HG03039 (cell line): ENCODE measurements around the gene ABCC1.
"Not testable (repeated sequence)": the region's sequence is repeated elsewhere in the genome, so short reads cannot be mapped to it uniquely, and the experiment has no call there.

Experiments
- ATAC-seq: cut with Tn5 transposase; IDR thresholded peaks from one replicate; pipeline ENCODE4 v1.9.1; 2021; ENCODE audit warnings: mild to moderate bottlenecking, moderate library complexity; ENCODE audit not compliant: unreplicated experiment

Gene ABCC1

GRCh38 chr16:15946257-15947044 is 3.0 kb upstream of the ABCC1 start:
- no peak for ATAC-seq

GRCh38 chr16:15947983-15948509 is 1.4 kb upstream of the ABCC1 start:
- ATAC-seq, result no peak

GRCh38 chr16:15948532-15949209 is 745 bp upstream of the ABCC1 start:
- ATAC-seq, result no peak

GRCh38 chr16:15950161-15950854 is 892 bp downstream of the ABCC1 start:
- no peak for ATAC-seq

- ATAC-seq, result no peak
Observed at GRCh38 chr16:15950869-15951268, 1.5 kb downstream of the ABCC1 start.

- ATAC-seq, result no peak
Observed at GRCh38 chr16:15951852-15952251, 2.4 kb downstream of the ABCC1 start.

GRCh38 chr16:15952265-15952711 is 2.9 kb downstream of the ABCC1 start:
- ATAC-seq, result no peak

- no peak for ATAC-seq
Observed at GRCh38 chr16:15953477-15953876, 4.1 kb downstream of the ABCC1 start.

GRCh38 chr16:15953929-15954813 is 4.8 kb downstream of the ABCC1 start:
- no peak for ATAC-seq

GRCh38 chr16:15954814-15955151 is 5.4 kb downstream of the ABCC1 start:
- ATAC-seq, result no peak

GRCh38 chr16:15955425-15955824 is 6.0 kb downstream of the ABCC1 start:
- no peak for ATAC-seq

GRCh38 chr16:15956106-15956505 is 6.7 kb downstream of the ABCC1 start:
- ATAC-seq, result not testable (repeated sequence)

- ATAC-seq, result no peak
Observed at GRCh38 chr16:15958703-15959348, 9.4 kb downstream of the ABCC1 start.

- ATAC-seq, result no peak
Observed at GRCh38 chr16:15960124-15960971, 10.9 kb downstream of the ABCC1 start.

- ATAC-seq, result peak; percentile 67
Observed at GRCh38 chr16:15961060-15961511, 11.7 kb downstream of the ABCC1 start.

- no peak for ATAC-seq
Observed at GRCh38 chr16:15961571-15962090, 12.2 kb downstream of the ABCC1 start.

- no peak for ATAC-seq
Observed at GRCh38 chr16:15963307-15963910, 14.0 kb downstream of the ABCC1 start.

- ATAC-seq, result no peak
Observed at GRCh38 chr16:15966420-15966819, 17.0 kb downstream of the ABCC1 start.
